ENCODE data around the gene IGF2BP1.
"Not testable (repeated sequence)": the region's sequence is repeated elsewhere in the genome, so short reads cannot be mapped to it uniquely, and the experiment has no call there.

Gene IGF2BP1

DNA sequence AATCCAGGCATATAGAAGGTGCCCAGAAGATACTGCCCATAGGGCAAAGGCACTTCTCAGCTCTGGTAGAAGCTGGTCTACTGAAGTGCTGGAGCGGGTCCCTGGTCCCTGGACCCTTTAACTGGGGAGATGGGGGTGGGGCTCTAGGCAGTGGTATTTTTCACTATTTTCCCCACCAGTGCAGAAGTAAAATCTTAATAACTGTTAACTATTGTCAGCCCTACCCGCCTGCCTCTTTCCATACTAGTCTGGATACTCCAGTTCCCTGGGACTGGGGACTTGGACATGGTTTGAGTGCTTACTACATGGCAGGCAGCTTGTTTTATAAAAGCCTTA lies 24.6 kb downstream of the IGF2BP1 start:
- H3K9me3 ChIP-seq (replicated peaks; ENCODE audit: insufficient read depth, low read length) = no peaks in the 10 kb centered on the region
- no peaks in the 10 kb centered on the region for H3K9me2 ChIP-seq (replicated peaks; ENCODE audit: insufficient read depth, low read length)
- no peak overlapping the region for H3K9ac ChIP-seq (ENCODE audit: low read length)
- H3K4me1 ChIP-seq (ENCODE audit: low read length) = no peaks in the 10 kb centered on the region
- H3K27me3 ChIP-seq (replicated peaks; ENCODE audit: insufficient read depth, low read length) = peaks cover 44% of the 10 kb centered on the region
- H3K4me2 ChIP-seq (ENCODE audit: low read depth, low read length) = no peak overlapping the region
- no peak overlapping the region for H3K4me3 ChIP-seq (ENCODE audit: low read length)
- DNase-seq = no peak
- no peaks in the 10 kb centered on the region for H3K79me2 ChIP-seq (ENCODE audit: low read length)
- H2AFZ ChIP-seq (ENCODE audit: low read length) = no peak overlapping the region
- H4K20me1 ChIP-seq (ENCODE audit: insufficient read depth, low read length) = no peaks in the 10 kb centered on the region
- no peak overlapping the region for H3K27ac ChIP-seq (ENCODE audit: low read length)
- TF ChIP-seq EZH2phosphoT487 (IDR thresholded peaks at IDR 0.05; ENCODE audit: low read length) (no peak), EZH2 (optimal IDR thresholded peaks at IDR 0.05; ENCODE audit: low read depth, low read length) (no peak)
- TF ChIP-seq, protein P1, sequence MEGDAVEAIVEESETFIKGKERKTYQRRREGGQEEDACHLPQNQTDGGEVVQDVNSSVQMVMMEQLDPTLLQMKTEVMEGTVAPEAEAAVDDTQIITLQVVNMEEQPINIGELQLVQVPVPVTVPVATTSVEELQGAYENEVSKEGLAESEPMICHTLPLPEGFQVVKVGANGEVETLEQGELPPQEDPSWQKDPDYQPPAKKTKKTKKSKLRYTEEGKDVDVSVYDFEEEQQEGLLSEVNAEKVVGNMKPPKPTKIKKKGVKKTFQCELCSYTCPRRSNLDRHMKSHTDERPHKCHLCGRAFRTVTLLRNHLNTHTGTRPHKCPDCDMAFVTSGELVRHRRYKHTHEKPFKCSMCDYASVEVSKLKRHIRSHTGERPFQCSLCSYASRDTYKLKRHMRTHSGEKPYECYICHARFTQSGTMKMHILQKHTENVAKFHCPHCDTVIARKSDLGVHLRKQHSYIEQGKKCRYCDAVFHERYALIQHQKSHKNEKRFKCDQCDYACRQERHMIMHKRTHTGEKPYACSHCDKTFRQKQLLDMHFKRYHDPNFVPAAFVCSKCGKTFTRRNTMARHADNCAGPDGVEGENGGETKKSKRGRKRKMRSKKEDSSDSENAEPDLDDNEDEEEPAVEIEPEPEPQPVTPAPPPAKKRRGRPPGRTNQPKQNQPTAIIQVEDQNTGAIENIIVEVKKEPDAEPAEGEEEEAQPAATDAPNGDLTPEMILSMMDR (IDR thresholded peaks at IDR 0.05; ENCODE audit: low read length) = no peak
- no peaks in the 10 kb centered on the region for H3K36me3 ChIP-seq (replicated peaks; ENCODE audit: insufficient read depth, low read length)
- no peaks in the 10 kb centered on the region for H3F3A ChIP-seq (ENCODE audit: insufficient read depth, low read length)

DNA sequence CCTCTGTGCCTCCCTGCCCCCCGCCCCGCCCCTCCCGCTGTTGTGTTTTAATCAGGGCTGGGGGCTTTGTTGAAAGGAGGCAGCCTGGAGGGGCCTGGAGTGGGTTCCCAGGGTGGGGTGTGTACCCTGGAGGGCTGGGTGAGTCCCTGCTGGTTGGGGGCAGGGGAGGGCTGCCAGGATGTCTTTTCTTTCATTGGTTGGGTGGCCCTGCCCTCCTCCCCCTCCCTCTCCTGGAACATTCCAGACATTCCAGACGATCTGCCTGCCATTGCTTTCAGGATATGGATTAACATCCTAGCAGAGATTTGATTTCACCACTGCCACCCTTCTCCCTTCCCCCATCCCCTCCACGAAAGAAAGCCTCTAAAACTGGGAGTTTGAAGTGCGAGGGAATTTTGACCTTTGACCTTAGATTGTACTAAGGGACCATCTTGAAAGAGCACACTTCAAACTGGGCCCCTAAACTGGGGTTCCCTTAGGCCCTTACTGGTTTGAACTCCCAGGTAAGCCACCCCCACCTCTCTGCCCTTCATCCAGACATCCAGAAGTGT lies 25.3 kb downstream of the IGF2BP1 start:
- no peaks in the 10 kb centered on the region for H4K20me1 ChIP-seq (ENCODE audit: insufficient read depth, low read length)
- no peaks in the 10 kb centered on the region for H3K4me1 ChIP-seq (ENCODE audit: low read length)
- H3K4me2 ChIP-seq (ENCODE audit: low read depth, low read length) = no peak overlapping the region
- H3K4me3 ChIP-seq (ENCODE audit: low read length) = no peak overlapping the region
- no peaks in the 10 kb centered on the region for H3K9me2 ChIP-seq (replicated peaks; ENCODE audit: insufficient read depth, low read length)
- no peaks in the 10 kb centered on the region for H3F3A ChIP-seq (ENCODE audit: insufficient read depth, low read length)
- H2AFZ ChIP-seq (ENCODE audit: low read length) = no peak overlapping the region
- TF ChIP-seq EZH2 (optimal IDR thresholded peaks at IDR 0.05; ENCODE audit: low read depth, low read length) = no peak
- TF ChIP-seq EZH2phosphoT487 (IDR thresholded peaks at IDR 0.05; ENCODE audit: low read length) = no peak
- TF ChIP-seq, protein P1 (IDR thresholded peaks at IDR 0.05; ENCODE audit: low read length) = no peak
- no peak overlapping the region for H3K27ac ChIP-seq (ENCODE audit: low read length)
- H3K9me3 ChIP-seq (replicated peaks; ENCODE audit: insufficient read depth, low read length) = no peaks in the 10 kb centered on the region
- no peak overlapping the region for H3K9ac ChIP-seq (ENCODE audit: low read length)
- no peak for DNase-seq
- no peaks in the 10 kb centered on the region for H3K36me3 ChIP-seq (replicated peaks; ENCODE audit: insufficient read depth, low read length)
- H3K79me2 ChIP-seq (ENCODE audit: low read length) = no peaks in the 10 kb centered on the region
- H3K27me3 ChIP-seq (replicated peaks; ENCODE audit: insufficient read depth, low read length) = peaks cover 37% of the 10 kb centered on the region

DNA sequence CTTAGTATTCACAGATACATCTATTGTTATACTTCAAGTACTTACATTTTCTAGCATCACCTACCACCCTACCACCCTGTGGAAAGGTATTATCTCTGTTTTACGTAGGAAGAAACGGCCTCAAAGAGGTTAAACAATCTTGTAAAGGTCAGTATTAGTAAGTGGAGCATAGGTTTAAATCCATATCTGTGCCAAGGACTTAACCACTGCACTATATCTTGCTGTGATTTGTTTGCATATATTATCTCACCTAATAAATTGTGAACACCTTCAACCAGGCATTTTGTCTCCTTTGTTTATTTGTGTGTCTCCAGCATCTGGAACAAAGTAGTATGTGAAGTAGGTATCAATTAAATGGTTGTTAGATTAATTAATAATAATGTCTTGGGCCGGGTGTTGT lies 27.3 kb downstream of the IGF2BP1 start:
- no peaks in the 10 kb centered on the region for H3K4me1 ChIP-seq (ENCODE audit: low read length)
- no peaks in the 10 kb centered on the region for H4K20me1 ChIP-seq (ENCODE audit: insufficient read depth, low read length)
- H3K27me3 ChIP-seq (replicated peaks; ENCODE audit: insufficient read depth, low read length) = peaks cover 30% of the 10 kb centered on the region
- no peak overlapping the region for H2AFZ ChIP-seq (ENCODE audit: low read length)
- TF ChIP-seq, protein P1 (IDR thresholded peaks at IDR 0.05; ENCODE audit: low read length) = no peak
- TF ChIP-seq EZH2phosphoT487 (IDR thresholded peaks at IDR 0.05; ENCODE audit: low read length) (no peak), EZH2 (optimal IDR thresholded peaks at IDR 0.05; ENCODE audit: low read depth, low read length) (no peak)
- no peaks in the 10 kb centered on the region for H3F3A ChIP-seq (ENCODE audit: insufficient read depth, low read length)
- H3K9me3 ChIP-seq (replicated peaks; ENCODE audit: insufficient read depth, low read length) = no peaks in the 10 kb centered on the region
- no peak overlapping the region for H3K4me2 ChIP-seq (ENCODE audit: low read depth, low read length)
- no peak for DNase-seq
- no peaks in the 10 kb centered on the region for H3K36me3 ChIP-seq (replicated peaks; ENCODE audit: insufficient read depth, low read length)
- H3K79me2 ChIP-seq (ENCODE audit: low read length) = no peaks in the 10 kb centered on the region
- H3K4me3 ChIP-seq (ENCODE audit: low read length) = no peak overlapping the region
- H3K9ac ChIP-seq (ENCODE audit: low read length) = no peak overlapping the region
- H3K27ac ChIP-seq (ENCODE audit: low read length) = no peak overlapping the region
- no peaks in the 10 kb centered on the region for H3K9me2 ChIP-seq (replicated peaks; ENCODE audit: insufficient read depth, low read length)

DNA sequence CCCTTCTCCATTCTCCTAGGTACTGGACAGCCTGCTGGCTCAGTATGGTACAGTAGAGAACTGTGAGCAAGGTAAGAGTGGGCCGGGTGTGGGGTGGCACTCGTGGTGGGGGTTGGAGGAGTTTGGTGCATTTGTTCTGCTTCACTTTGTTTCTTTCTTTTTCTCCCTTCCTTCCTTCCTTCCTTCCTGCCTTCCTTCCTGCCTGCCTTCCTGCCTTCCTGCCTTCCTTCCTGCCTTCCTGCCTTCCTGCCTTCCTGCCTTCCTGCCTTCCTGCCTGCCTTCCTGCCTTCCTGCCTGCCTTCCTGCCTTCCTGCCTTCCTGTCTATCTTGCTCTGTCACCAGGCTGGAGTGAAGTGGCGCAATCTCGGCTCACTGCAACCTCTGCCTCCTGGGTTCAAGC lies 29.3 kb downstream of the IGF2BP1 start:
- H3F3A ChIP-seq (ENCODE audit: insufficient read depth, low read length); H3K9me3 ChIP-seq (replicated peaks; ENCODE audit: insufficient read depth, low read length); H2AFZ ChIP-seq (ENCODE audit: low read length); H3K9ac ChIP-seq (ENCODE audit: low read length); H3K9me2 ChIP-seq (replicated peaks; ENCODE audit: insufficient read depth, low read length); H3K79me2 ChIP-seq (ENCODE audit: low read length); H3K4me3 ChIP-seq (ENCODE audit: low read length); H3K36me3 ChIP-seq (replicated peaks; ENCODE audit: insufficient read depth, low read length); H3K4me1 ChIP-seq (ENCODE audit: low read length); DNase-seq; H3K4me2 ChIP-seq (ENCODE audit: low read depth, low read length); H3K27ac ChIP-seq (ENCODE audit: low read length); H4K20me1 ChIP-seq (ENCODE audit: insufficient read depth, low read length): not testable (repeated sequence)
- peaks cover 16% of the 10 kb centered on the region for H3K27me3 ChIP-seq (replicated peaks; ENCODE audit: insufficient read depth, low read length)
